ENCODE data around the gene CEACAM1.
"Not testable (repeated sequence)": the region's sequence is repeated elsewhere in the genome, so short reads cannot be mapped to it uniquely, and the experiment has no call there.

Gene CEACAM1

DNA sequence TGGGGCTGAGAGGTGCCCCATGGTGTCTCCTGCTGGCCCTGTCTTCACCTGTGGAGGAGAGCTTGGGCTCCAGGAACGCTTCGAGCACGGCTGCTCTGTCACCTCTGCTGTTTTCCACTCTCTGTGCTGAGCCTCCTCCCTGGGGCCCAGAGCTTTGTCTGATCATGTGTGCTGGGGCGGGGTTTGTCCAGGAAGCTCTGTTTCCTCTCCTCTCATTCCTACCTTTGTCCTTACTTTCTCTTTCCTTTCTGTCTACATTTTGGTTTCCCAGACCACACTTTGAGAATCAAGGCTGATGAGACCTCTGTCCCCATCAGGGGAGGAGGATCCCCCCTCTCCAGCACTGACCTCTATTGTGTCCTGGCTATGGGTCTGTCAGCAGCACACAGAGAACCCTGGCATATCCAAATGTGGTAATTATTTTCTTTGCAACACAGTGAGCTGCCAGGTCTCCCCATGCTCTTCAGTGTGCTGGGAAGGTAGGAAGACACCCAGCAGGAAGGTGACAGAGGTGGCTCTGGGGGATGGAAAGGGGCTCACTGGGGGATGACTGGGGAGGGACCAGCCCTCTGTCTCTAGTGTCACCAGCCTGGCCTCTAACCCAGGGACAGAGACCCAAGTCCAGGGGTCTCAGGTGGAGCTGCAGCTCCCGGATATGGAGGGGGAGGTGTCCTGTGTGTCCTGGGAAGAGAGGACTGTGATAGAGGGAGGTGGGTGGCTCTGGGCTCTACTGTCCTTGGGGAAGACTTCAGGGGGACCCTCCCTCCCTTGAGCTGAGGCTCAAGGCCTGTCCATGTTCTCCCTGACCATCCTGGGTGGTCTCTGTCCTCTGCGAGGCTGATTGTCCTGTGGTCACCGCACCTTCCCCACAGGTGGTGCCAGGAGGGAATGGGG, at the start of gene CEACAM1:
TSS of gene CEACAM1 (minus strand) at position 128 of the 894 bp plus-strand sequence. CDS start at position 21, 107 bp downstream.
- no peak for DNase-seq

DNA sequence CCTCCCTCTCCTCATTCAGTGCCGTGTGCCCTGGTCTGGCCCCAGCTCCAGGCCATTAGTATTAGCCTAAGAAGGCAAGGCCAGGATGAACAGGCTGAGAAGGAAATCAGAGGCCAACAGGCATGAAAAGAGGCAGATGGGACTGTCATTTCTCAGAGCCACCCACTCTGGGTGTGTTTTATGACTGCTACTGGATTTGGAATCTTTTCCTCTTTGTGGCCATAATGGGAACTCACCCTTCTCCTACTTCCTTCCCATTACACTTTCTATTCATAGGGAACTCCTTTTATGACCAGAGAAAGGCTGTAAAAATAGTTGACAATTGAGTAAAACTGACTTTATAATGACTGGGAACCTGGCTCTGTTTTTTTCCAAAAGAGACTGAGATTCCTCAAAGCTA, 48.7 kb upstream of the CEACAM1 start:
- DNase-seq, result no peak

DNA sequence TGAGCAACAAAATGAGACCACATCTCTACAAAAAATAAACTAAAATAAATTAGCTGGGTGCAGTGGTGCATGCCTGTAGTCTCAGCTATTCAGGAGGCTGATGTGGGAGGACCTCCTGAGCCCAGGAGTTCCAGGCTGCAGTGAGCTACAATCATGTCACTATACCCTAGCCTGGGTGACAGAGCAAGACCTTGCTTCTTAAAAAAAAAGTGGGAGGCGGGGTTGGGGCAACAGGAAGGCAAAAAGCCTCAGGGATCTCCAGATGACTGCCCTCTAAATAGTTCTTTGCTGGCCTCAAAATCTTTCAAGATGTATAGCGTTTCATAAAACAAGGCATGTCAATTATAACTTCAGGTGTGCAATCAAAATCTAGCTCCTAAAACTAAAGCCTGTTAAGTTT, 48.0 kb upstream of the CEACAM1 start:
- no peak for DNase-seq

DNA sequence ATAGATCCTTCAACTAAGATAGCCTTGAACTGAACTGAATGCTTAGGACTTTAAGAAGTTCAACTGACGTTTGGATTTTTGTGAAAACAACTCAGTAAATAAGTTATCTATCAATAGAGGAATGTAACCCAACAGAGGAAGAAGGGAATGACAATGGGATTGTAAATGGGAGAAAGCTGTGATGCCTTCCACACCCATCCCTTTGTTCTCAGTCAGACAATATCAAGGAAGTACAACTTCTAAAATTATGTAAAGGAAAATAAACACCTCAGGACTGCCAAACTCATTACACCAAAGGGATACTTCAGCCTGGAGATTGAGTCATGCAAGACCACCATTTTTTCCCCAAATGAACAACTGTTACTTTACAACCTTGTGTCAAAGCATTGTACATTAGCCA, 45.4 kb upstream of the CEACAM1 start:
- no peak for DNase-seq

DNA sequence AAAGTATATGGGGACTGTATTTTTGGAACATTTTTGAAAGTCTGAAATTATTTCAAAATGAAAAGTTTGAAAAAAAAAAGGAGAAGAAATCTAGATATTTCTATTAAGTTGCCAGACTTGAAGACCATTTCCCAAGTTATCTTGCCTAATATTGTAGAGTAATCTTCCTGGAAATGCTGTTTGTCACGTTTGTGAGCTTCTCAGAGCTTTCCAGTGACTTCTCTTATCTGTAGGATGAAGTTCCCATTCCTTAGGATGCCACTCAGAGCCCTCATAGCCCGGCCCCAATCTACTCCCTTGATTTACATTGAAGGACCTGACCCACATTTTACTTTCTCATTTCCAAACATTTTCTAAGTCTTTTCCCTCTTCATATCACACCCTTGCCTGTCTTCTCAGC, 42.8 kb upstream of the CEACAM1 start:
- DNase-seq, result no peak

DNA sequence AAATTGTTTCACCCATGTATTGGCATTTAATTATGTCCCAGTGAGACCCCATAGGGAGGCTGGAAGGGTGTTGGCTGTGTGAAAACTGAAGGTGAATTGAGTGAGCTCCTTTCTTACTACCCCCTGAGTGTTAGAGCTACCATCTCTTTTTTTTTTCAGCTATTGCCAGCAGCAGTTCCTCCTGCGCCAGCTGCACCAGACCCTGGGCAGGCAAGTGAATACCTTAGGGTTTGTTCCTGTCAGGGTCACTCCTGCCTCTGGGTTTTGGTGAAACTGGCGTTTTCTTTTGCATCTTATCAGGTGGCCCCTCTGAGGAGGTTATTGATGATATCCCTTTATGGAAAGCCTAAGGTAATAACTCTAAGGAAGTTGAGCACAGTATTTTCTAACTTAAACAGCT, 40.9 kb upstream of the CEACAM1 start:
- DNase-seq, result no peak

DNA sequence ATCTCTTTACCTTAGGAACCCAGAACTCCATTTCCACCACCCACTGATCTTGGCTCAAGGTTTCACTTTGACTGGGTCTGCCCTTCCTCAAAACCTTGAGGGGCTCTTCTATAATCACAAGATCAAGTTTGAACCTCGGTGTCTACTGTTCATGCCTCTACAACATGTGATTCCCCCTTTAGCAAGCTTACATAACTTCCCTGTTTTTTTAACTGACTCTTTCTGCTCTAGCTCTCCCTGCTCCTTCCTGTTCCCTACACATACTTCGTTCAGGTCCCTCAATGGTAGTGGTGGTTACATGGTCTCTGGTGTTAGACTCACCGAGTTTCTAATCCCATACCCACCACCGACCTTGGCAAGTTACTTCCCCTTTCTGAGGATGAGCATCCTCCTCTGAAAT, 39.7 kb upstream of the CEACAM1 start:
- DNase-seq, result no peak

DNA sequence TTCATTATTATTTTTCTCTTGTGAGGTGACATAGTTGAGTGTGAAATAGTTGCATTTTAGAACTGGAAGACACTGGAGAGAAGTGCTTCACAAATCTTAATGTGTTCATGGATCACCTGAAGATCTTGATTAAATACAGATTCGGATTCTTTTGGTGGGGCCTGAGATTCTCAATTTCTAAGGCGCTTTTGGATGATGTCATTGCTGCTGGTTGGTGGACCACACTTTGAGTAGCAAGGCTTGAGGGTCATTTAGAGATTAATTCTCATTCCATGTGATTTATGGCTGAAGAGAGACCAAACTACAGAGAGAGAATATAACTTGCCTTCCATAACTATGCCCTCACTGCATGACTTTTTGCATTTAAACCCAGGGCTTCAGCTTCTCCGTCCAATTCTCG, 39.3 kb upstream of the CEACAM1 start:
- DNase-seq, result no peak

DNA sequence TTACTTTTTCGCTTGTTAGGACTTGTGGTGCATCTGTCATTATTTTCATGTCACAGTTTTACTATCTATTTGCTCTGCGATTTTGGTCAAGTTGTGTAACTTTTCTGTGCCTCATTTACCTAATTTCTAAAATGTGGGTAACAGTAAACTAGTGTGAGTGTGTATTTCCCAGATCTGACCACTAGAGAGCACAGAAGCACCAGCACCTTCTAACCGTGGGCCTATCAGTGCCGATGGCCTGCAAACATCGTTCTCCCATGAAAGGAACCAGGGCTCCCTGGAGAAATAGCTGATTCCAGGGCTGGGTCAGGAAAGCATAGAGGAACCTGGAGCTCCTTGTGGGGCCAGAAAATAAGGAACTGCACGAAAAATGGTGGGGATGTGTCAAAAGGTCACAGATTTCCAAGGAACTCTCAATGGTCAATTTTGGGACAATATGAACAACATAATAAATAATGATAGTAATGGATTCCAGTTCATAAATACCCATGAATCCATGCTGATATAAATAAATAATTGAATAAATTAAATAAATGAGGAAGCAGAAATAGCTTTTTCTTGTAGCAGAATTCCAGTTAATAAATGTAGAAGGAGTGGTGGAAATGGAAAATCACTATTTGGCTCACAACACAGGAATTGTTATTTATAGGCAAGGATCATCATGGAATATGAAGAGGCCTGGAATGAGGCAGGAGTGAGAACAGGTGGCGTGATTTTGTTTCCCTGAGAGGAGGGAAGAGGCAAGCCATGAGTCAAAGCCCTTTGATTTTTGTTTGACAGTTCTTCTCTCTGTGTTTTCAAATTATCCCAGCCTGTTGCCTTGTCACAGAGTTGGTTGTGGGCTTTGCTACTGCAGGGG, 35.3 kb upstream of the CEACAM1 start:
- DNase-seq, result no peak

DNA sequence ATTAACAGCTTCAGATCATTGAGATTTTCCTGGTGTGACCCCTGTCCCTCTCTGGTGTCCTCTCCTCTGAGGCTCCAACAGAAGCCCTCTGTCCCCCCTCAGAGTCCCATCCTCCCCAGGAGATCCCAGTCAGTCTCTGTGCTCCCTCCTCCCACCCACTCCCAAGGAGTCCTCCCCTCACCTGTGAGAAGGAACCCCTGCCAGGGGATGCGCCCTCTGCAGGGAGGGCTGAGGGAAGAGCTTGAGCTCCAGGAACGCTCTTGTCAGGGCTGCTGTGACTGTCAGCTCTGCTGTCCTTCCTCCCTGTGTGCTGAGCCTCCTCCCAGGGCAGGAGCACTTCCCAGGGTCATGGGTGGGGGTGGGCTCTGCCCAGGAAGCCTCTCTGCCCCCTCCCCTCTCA, 33.2 kb upstream of the CEACAM1 start:
- DNase-seq, result no peak

DNA sequence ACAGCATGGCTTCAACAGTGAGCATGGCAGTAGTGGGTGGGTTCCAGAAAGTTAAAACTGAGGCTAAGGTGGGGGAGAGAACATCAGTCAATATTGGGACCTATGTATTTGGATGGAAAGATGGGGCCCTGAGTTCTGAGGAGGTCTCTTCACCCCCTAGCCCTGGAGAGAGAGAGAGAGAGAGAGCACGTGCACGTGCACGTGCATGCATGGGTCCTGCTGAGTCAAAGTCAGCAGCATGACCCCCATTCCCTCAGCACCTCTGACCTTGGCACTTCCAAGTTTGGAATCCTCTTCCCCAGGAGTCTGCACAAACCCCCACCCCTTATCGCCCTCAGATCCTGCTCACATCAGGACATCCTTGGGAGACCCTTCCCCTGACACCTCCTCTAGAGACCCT, 32.5 kb upstream of the CEACAM1 start:
- DNase-seq, result no peak

DNA sequence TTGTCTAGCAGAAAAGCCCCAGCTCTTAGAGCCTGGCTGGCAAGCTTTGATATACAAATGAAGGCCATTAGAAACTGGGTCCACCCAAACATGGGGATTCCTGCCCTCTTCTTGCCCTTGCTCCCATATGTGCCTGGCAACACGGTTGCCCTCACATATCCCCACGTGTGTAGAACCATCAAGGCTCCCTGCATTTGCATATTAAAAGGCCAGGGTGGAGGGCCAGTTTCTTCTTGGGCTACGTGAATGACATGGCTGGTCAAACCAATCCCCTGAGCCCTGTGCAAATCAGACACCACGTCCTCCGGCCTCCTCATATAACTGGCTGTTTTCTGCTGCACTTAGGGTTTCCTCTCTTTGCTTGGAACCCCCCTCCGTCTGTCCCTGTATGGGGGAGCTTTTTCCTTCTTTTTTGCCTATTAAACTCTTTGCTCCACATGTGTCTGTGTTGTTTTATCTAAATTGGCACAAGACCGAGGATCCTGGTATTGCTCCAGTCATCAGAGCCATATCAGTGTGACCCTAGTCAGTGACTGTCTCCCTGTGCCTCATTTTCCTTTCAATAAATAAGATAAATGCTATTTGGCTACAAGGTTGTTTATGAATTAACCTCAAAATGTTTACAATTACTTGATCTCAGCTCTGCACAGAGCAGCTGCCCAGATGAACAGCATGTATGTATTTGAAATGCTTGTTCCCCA, 30.3 kb upstream of the CEACAM1 start:
- DNase-seq, result no peak

DNA sequence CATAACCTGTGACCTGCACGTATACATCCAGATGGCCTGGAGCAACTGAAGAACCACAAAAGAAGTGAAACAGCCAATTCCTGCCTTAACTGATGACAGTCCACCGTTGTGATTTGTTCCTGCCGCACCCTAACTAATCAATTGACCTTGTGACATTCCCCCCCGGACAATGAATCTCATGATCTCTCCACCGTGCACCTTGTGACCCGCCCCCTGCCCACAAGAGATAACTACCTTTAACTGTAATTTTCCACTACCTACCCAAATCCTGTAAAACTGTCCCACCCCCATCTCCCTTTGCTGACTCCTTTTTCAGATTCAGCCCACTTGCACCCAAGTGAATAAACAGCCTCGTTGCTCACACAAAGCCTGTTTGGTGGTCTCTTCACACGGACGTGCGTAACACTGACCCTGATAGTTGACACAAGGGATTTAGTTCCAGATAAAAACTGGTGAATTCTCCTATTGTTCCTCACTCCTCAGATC, 29.1 kb upstream of the CEACAM1 start:
- not testable (repeated sequence) for DNase-seq

DNA sequence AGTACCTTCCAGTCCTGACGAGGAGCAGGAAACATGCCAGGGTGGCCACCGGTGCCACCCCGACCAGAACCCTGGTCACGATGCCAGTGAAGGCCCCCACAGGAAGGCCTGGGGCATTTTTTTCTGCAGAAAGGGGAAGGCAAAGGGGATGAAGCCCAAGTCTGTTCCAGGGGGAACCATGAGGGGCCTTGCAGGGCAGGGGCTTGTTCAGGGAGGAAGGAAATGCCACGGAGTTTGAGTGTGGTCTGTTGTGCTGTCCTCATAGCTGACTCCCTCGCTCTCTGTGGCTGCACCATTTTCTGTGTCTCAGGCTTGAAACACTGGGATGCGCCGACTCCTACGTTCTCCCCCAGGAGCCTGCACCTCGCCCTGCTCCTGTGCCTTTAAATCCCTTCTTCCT, 27.5 kb upstream of the CEACAM1 start:
- no peak for DNase-seq

DNA sequence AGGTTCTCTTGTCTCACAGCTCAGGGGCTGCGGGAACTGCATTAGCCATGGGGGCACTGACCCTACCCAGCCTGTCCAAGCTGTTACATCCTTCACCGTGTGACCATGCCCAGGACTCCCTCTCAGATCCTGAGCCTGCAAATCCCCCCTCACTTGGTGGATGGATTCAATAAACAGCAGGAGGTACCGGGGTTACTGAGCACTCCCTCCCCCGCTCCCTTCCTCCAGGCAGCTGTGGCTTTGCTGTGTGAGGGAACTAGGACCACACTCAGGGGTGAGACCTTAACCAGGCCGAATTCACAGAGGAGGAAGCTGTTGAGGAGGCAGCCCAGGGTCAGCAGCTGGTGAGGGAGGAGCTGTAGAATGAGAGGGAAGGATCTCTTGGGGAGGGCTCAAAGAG, 27.0 kb upstream of the CEACAM1 start:
- DNase-seq, result no peak

DNA sequence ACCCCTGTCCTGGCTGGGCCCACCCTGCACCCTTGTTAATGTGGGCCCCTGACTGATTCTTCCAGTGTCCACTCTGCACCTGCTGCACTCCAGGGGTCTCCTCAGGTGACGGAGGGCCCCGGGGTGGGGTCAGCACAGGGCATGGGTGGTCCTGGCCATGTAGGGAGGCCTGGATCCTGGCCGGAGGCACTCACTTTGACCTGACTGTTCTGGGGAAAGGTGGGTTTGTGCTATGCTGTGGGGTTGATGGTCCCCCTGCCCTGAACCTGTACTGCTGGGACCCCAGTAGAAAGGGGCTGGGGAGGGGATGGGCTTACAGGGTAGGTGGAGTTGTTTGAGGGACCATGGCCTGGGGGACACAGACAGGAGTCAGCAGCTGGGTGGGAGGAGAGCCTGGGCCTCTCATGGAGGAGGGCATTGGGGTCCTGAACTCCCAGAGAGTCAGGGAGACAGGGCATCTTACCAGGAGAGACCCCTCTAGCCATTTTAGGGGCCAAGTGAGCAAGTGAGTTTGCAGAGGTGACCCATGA, 25.8 kb upstream of the CEACAM1 start:
- DNase-seq, result no peak

DNA sequence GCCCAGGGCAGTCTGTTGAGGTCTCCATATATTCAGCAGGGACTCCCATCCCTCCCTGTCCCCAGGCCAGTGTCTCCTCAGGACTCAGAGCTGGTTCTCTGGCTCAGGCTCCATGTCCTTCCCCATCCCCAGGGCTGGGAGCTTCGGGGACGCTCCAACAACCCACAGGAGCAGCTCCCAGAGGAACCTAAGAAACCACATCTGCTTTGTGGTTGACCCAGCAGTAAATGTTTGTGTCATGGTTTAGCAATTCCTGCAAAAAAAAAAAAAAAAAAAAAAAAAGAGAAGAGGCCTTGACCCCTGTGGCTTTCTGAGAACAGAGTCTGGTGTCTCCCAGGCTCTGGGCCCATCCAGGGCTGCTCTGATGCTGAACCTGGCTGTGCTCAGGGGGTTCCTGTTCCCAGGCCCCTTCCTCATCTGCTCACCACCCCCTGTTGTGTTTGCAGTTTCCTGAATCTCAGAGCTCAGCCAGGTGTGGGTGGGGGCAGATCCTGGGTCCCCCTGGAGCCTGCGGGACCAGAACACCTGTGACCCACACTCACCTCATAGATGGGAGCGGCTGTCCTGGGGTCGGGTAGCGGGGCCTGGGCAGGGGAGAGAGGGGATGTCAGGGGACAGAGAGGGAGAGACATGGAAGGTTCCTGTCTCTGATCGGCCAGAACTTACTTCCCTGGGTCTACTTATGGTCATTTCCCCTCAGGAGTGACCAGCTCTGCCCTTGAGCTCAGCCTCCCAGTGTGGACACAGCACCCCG, 25.2 kb upstream of the CEACAM1 start:
- DNase-seq, result no peak

DNA sequence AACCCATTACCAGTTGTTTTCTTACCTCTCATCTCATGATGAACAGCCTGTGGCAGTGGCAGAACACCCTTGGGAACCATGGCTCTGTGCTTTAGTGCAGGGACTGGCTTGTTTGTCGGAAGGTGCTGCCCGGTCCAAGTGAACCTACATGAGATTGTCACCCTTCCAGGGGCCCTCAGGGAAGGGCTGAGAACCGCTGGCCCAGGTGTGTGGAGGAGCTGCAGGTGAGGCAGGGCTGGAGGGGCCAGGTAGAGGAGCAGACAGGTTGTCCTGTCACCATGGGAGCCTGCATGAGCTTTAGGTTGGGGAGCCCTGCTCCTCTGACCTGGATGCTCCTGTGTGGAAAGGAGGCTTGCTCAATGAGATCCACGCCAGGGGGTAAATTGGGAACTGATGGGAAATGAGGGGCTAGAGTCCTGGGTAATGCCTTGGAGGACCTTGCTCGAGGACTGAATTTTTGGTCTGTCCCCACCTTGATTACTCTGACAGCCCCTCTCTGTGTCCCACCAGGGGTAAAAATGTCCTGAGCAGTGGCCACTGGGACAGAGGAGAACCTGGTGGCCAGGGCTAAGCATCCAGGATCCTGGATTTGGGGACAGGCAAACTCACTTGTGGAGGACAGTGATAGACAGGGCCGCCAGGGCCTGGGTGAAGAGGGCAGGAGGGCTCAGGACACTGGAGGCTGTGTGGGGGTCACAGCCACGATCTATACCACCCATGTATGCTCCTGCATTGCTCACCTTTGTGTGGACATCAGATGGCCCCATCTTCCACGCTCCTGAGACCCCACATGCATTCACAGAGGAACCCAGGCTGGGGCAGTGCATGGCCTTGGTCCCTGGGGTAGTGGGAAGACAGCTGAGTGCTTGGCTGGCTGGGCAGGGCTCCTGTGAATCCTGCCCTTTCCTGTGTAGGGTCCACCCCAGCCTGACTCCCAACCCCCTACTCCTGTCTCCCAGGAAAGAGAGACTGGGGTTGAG, 24.1 kb upstream of the CEACAM1 start:
- no peak for DNase-seq

DNA sequence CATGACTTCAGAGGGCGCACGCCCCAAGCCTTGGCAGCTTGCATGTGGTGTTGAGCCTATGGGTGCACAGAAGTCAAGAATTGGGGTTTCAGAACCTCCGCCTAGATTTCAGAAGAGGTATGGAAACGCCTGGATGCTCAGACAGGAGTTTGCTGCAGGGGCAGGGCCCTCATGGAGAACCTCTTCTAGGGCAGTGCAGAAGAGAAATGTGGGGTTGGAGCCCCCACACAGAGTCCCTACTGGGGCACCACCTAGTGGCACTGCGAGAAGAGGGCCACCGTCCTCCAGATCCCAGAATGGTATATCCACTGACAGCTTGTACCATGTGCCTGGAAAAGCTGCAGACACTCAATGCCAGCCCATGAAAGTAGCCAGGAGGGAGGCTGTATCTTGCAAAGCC, 22.2 kb upstream of the CEACAM1 start:
- not testable (repeated sequence) for DNase-seq

DNA sequence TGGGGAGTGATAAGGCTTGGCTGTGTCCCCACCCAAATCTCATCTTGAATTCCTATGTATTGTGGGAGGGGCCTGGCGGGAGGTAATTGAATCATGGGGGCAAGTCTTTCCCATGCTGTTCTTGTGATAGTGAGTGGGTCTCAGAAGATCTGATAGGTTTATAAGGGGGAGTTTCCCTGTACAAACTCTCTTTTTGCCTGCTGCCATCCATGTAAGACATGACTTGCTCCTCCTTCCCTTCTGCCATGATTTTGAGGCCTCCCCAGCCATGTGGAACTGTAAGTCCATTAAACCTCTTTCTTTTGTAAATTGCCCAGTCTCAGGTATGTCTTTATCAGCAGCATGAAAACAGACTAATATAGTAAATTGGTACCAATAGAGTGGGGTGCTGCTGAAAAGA, 20.8 kb upstream of the CEACAM1 start:
- not testable (repeated sequence) for DNase-seq

DNA sequence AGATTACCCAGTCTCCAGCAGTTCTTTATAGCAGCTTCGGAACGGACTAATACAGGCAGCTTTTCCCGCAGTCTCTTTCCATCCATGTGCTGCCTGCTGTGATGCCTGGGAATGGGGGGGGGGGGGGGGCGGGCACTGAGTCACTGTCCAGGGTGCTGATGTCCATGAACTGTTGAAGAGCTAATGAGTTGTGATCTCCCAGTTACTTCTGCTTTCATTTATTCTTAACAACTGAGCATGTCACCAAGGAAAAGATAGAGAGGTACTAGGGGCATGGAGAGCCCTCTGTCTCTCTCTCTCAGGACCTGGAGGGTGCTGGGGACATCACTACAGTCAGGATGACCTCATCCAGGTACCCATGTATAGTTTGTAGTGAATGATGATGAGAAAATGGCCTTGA, 20.3 kb upstream of the CEACAM1 start:
- no peak for DNase-seq
